SH-SY5Y (cell line): ENCODE data around the gene NNAT.

Experiments
- GATA2 ChIP-seq: IDR thresholded peaks from 2 replicates; pipeline ENCODE4 v1.6.1; 2011; ENCODE audit warnings: mild to moderate bottlenecking, low read depth, low read length
- GATA3 ChIP-seq: IDR thresholded peaks from 2 replicates; pipeline ENCODE4 v1.6.1; 2011; ENCODE audit warnings: low read depth, mild to moderate bottlenecking, low read length, moderate library complexity

The NNAT gene, protein sequence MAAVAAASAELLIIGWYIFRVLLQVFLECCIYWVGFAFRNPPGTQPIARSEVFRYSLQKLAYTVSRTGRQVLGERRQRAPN

DNA sequence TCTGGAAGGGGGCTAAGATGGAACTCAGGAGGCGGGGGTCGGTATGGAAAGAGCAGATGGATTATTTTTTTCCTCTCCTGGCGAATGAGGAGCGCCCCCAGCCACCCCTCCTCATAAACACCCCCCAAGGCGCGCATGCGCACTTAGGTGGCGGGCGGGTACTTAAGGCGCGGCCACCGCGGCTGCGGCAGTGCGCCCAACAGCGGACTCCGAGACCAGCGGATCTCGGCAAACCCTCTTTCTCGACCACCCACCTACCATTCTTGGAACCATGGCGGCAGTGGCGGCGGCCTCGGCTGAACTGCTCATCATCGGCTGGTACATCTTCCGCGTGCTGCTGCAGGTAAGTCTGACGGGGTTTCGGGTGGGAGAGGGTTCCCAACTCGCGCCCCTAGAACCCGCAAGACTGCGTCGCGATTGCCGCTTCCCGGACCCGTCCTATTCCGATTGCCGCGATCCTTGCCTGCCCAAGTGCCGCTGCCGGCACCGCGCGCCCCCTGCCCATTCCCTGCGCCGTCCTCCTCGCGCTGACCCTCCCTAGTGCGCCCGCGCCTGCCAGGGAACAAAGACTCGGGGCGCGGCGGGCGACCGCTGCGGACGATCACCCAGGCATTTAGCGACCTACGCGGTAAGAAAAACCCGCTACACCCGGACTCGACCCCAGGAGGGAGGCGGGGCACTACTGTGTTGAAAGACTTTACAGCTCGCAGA is at the start of gene NNAT:
TSS of gene NNAT (plus strand) at position 190 of the 711 bp plus-strand sequence. CDS start at position 272, 82 bp downstream.
- no peak for TF ChIP-seq GATA2
- no peak for TF ChIP-seq GATA3

DNA sequence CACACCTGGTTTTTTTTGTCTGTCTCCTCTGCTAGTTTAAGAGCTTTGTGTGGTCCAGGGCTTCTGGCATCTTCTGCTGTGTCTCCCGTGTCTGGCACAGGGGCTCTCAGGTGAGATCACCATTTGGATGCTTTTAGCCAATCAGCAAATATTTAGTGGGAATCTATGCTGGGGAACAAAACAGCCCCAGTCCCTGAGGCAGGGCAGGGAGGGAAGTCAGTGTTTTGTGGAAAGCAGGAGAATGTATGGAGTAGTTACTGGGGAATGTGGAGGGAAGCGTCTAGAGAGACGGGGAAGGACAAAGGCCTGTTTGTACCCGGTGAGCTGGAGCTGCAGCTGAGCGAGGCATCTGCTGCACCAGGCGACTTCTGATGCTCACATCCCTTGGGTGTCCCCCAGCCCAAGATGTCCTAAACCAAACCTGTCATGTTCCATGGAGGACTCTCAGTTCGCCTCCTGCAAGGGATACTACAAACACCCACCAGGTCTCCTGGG is 49.3 kb upstream of the NNAT start:
- TF ChIP-seq GATA2 (no peak), GATA3 (no peak)

DNA sequence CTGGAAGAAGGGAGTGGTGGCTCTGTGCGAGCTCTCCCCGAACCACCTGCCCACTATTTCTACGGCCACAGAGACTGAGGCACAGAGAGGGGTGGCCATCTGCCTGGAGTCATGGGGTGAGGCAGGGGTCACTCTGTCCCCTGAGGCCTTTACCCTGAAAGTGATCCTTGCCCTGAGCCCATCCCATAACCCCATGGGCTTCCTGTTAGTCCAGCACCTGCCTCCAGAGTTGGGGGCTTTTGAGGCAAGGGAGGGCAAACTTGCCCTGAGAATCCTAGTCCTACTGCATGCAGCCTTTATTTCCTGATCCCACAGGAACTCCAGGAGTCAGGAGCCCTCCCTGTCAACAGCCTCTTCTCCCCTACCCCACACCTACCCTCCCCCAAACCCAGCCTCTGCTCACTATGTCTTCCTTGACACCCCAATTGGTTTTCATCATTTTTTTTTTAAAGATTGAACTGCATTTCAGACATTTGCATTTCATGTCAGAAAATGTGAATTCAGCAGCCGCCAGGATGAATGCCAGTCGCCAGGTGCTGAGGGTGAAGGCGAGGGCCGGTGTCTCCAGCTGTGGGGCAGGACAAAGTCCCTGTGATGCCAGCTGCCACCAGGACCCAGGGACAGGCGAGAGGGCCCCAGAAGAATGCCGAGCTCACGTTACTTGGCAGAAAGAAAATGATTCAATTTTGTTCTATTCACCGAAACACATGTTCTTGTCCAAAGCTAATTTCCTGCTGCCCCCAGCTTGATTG is 47.6 kb upstream of the NNAT start:
- no peak for TF ChIP-seq GATA2
- no peak for TF ChIP-seq GATA3

DNA sequence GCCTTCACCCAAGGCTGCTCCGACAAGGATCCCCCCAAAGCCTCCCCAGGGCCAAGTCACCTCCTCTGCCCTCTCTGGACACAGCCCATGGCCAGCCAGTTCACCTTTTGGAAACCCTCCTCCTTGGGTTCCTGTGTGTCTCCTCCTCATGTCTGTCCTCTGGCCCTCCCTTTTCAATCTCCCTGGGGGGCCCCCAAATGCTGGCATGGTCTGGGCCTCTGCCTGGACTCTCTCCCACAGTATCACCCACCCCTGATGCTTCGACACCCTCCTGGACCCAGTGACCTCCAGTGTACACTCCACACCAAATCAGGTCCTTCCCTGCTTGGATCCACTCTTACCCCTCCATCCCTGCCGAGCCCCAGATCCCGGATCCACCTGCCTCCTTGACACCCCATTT is 46.7 kb upstream of the NNAT start:
- TF ChIP-seq GATA2 (no peak), GATA3 (no peak)

DNA sequence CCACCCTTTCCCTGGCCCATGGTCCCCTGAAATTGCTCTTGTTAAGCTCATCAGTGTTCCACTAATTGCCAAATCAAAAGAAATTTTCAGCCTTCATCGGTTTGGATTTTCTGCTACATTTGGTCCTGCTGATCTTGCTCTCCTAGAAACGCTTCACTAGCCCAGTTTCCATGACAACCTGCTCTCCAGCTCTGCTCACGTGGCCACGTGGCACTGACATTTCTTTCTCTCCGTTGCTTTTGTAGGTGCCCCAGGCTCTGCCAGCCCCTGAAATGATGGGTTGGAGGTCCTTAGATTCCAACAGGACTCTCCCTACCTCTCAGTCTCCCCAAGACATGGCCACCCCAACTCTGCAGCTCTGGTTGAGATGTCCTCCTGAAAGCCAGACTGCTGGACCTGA is 45.8 kb upstream of the NNAT start:
- TF ChIP-seq GATA3 (no peak), GATA2 (no peak)

DNA sequence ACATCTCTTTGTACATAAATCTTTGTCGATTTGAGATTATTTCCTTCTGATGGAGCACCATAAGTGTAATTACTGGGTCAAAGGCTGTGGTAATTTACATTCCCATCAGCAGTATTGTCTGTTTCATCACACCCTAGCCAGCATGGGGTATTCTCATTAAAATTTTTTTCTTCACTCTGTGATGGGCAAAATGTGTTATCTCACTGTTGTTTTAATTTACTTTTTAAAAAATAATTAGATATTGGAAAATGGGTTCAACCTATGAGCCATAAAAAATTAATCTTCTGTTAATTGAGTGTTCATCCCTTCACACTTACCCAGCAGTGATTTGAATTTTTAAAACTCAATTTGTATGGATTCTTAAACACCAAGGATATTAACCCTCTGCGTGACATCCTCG is 44.0 kb upstream of the NNAT start:
- TF ChIP-seq GATA2 = no peak
- no peak for TF ChIP-seq GATA3

DNA sequence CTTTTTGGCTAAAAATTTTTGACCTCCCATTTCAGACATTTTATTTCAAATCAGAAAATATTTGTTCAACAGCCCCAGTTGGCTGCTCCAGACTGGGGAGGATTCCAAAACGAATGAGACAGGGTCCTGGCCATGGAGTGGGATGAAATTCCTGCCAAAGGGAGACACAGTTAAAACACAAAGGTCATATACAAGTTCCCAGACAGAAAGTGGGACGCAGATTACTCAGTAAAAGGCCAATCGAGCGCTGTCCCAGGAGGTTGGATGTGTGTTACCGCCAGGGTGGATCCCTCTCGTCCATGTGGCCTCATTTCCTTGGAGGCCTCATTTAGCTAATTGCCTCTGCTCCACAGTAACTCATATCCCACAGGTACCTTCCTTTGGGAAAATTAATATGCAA is 41.8 kb upstream of the NNAT start:
- TF ChIP-seq GATA2 (no peak), GATA3 (no peak)

DNA sequence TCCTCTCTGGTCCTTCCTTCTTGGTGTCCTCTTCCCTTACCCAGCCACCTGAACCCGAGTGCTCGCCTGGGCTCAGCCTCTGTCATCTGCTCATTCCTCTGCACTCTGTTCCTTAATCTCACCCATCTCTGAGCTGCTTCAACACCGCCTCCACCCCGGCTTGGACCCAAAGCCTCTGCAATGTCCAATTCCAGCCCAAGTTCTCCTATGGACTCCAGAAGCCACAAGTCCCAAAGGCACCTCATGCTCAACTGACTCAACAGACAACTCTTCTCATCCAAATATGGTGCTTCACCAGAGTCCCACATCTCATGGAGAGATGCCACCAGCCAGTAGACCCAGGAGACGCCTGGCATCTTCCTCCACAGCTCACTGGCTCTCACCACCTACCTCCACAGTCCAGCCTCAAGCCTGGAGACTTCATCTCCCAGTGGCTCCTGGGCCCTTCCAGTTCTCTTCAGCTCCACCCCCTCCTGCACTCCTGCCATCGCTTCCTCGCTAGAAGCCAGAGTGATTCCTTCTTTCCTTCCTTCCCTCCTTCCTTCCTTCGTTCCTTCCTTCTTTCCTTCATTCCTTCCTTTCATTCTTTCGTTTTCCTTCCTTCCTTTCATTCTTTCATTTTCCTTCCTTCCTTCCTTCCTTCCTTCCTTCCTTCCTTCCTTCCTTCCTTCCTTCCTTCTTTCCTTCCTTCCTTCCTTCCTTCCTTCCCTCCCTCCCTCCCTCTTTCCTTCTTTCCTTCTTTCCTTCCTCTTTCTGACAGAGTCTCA is 40.9 kb upstream of the NNAT start:
- no peak for TF ChIP-seq GATA3
- no peak for TF ChIP-seq GATA2

DNA sequence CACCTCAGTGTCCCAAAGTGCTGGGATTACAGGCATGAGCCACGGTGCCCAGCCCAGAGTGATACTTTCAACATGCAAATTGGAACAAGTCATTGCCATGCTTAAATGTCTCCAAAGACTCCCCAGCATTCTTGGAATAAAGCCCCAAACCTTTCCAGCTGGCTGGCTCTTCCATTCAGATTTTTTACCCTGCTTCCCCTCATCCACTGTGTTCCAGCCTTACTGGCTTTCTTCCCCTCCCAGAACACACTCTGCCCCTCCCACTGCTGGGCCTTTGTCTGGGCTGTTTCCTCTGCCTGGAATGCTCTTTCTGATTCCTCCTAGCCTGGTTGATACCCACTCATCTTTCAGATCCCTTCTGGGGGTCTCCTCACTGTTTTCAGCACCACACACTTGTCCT is 40.1 kb upstream of the NNAT start:
- TF ChIP-seq GATA3 (no peak), GATA2 (no peak)

DNA sequence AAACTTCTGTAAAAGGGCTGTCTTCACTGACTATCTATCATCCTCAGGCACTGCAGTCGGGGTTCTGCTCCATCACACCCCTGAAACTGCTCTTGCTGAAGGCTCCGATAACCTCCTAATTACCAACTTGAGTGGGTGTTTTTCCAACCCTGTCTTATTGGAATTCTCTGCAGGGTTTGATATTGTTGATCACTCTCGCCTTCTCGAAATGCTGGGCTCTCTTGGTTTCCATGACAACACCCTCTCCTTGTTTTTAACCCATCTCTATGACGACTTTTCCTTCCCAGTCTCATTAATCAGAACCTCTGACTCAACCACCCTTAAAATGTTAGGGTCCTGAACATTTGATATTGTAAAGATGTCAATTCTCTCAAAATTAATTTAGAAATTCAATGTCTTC is 39.4 kb upstream of the NNAT start:
- no peak for TF ChIP-seq GATA2

DNA sequence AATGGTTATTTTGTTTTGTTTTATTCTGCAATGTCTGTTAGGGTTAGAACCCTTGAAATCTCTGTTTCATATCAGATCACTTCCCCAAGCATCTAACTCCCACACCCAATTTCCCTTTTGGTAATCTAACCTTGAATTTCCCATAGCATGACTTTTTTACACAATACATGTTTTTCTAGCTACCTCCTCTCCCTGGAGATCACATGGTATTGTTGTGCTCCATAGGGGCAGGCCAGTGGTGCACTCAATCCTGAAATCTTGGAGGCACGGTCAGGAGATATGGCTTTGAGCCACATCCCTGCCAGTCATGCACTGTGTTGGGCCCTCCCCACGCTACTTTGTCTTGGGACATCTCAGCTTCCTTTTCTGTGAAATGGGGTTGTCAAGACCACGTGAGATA is 36.7 kb upstream of the NNAT start:
- no peak for TF ChIP-seq GATA2
- TF ChIP-seq GATA3 = no peak

DNA sequence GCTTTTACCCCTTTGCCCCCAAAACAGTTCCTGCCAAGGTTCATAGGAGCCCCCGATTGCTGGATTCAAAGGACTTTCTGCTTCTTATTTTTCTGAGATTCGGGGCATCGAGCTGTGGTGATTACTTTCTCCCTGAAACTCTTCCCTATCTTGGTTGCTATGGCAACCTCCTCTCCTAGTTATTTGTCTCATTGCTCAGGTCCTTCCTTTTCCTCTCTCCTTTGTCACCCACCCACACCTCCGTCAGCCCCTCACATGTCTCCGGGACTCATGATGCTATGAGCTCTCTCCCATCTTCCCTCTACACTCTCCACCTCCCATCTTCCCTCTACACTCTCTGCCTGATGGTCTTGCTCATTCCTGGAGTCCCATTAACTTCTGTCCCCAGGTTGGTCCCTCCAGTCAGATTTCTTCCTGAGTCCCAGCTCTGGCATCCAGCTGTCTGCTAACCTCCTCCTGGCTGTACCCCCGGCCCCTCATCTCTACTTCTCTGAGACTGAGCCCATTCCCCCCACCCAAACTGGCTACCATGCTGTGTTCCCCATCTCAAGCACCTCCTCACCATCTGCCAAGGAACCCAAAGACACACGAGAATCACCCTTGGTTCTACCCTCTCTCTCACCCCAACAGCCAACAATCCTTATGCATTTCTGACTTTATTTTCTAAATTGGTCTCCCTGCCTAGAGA is 30.2 kb upstream of the NNAT start:
- TF ChIP-seq GATA2 (no peak), GATA3 (no peak)

DNA sequence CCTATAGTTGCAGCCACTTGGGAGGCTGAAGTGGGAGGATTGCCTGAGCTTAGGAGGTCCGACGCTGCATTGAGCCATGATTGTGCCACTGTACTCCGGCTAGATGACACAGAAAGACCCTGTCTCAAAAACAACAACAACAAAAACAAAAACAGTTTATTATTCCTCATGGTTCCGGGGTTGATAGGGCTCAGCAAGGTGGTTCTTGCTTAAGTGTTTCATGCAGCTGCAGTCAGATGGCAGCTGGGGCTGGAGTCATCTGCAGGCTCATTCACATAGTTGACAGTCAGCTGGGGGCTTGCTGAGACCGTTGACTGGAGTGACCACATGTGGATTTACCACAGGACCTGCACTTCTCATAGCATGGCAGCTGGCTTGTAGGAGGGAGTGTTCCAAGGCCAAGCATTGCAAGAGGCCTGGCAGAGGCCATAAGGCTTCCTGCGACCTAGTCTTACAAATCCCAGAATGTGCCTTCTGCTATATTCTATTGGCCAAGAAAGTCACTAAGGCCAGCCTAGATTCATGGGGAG is 28.9 kb upstream of the NNAT start:
- TF ChIP-seq GATA2 = no peak
- TF ChIP-seq GATA3 = no peak
